Measurements from ENCODE around the gene ADCY10.

ADCY10 gene

GRCh38 chr1:167943541-167943940 is 29.6 kb upstream of the ADCY10 start (continued):
- TF ChIP-seq PATZ1 (CRISPR knock-in tag; IDR thresholded peaks at IDR 0.05; ENCODE audit: borderline replicate concordance): no peak
- TF ChIP-seq TOX (CRISPR knock-in tag; IDR thresholded peaks at IDR 0.05; ENCODE audit: borderline replicate concordance): no peak
- no peak for TF ChIP-seq ZNF8 (CRISPR knock-in tag; IDR thresholded peaks at IDR 0.05)

GRCh38 chr1:167940264-167940663 is 26.3 kb upstream of the ADCY10 start:
- TF ChIP-seq PPARA (CRISPR knock-in tag; IDR thresholded peaks at IDR 0.05; ENCODE audit: borderline replicate concordance) (no peak), BACH2 (CRISPR knock-in tag; IDR thresholded peaks at IDR 0.05; ENCODE audit: borderline replicate concordance) (no peak), PATZ1 (CRISPR knock-in tag; IDR thresholded peaks at IDR 0.05; ENCODE audit: borderline replicate concordance) (no peak), ZNF8 (CRISPR knock-in tag; IDR thresholded peaks at IDR 0.05) (no peak), ARNTL (CRISPR knock-in tag; IDR thresholded peaks at IDR 0.05; ENCODE audit: borderline replicate concordance, low read depth) (no peak), ZFP30 (CRISPR knock-in tag; IDR thresholded peaks at IDR 0.05) (no peak), ZNF70 (CRISPR knock-in tag; IDR thresholded peaks at IDR 0.05) (no peak), ZNF565 (CRISPR knock-in tag; conservative IDR thresholded peaks at IDR 0.05; ENCODE audit: low read depth) (no peak), TOX (CRISPR knock-in tag; IDR thresholded peaks at IDR 0.05; ENCODE audit: borderline replicate concordance) (no peak), POU6F1 (CRISPR knock-in tag; IDR thresholded peaks at IDR 0.05; ENCODE audit: borderline replicate concordance, low read depth) (no peak), ZC3H10 (CRISPR knock-in tag; IDR thresholded peaks at IDR 0.05) (no peak), CSDC2 (CRISPR knock-in tag; IDR thresholded peaks at IDR 0.05) (no peak), SNAI2 (CRISPR knock-in tag; IDR thresholded peaks at IDR 0.05) (no peak), GLIS3 (CRISPR knock-in tag; IDR thresholded peaks at IDR 0.05) (no peak), RARB (CRISPR knock-in tag; IDR thresholded peaks at IDR 0.05) (no peak), TCF4 (CRISPR knock-in tag; IDR thresholded peaks at IDR 0.05; ENCODE audit: borderline replicate concordance) (no peak), OSR1 (CRISPR knock-in tag; IDR thresholded peaks at IDR 0.05) (no peak)
- TF ChIP-seq, protein P1, sequence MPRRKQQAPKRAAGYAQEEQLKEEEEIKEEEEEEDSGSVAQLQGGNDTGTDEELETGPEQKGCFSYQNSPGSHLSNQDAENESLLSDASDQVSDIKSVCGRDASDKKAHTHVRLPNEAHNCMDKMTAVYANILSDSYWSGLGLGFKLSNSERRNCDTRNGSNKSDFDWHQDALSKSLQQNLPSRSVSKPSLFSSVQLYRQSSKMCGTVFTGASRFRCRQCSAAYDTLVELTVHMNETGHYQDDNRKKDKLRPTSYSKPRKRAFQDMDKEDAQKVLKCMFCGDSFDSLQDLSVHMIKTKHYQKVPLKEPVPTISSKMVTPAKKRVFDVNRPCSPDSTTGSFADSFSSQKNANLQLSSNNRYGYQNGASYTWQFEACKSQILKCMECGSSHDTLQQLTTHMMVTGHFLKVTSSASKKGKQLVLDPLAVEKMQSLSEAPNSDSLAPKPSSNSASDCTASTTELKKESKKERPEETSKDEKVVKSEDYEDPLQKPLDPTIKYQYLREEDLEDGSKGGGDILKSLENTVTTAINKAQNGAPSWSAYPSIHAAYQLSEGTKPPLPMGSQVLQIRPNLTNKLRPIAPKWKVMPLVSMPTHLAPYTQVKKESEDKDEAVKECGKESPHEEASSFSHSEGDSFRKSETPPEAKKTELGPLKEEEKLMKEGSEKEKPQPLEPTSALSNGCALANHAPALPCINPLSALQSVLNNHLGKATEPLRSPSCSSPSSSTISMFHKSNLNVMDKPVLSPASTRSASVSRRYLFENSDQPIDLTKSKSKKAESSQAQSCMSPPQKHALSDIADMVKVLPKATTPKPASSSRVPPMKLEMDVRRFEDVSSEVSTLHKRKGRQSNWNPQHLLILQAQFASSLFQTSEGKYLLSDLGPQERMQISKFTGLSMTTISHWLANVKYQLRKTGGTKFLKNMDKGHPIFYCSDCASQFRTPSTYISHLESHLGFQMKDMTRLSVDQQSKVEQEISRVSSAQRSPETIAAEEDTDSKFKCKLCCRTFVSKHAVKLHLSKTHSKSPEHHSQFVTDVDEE (CRISPR knock-in tag; IDR thresholded peaks at IDR 0.05): no peak
- TF ChIP-seq, protein P2, sequence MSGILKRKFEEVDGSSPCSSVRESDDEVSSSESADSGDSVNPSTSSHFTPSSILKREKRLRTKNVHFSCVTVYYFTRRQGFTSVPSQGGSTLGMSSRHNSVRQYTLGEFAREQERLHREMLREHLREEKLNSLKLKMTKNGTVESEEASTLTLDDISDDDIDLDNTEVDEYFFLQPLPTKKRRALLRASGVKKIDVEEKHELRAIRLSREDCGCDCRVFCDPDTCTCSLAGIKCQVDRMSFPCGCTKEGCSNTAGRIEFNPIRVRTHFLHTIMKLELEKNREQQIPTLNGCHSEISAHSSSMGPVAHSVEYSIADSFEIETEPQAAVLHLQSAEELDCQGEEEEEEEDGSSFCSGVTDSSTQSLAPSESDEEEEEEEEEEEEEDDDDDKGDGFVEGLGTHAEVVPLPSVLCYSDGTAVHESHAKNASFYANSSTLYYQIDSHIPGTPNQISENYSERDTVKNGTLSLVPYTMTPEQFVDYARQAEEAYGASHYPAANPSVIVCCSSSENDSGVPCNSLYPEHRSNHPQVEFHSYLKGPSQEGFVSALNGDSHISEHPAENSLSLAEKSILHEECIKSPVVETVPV (CRISPR knock-in tag; IDR thresholded peaks at IDR 0.05): no peak
- TF ChIP-seq, protein P3, sequence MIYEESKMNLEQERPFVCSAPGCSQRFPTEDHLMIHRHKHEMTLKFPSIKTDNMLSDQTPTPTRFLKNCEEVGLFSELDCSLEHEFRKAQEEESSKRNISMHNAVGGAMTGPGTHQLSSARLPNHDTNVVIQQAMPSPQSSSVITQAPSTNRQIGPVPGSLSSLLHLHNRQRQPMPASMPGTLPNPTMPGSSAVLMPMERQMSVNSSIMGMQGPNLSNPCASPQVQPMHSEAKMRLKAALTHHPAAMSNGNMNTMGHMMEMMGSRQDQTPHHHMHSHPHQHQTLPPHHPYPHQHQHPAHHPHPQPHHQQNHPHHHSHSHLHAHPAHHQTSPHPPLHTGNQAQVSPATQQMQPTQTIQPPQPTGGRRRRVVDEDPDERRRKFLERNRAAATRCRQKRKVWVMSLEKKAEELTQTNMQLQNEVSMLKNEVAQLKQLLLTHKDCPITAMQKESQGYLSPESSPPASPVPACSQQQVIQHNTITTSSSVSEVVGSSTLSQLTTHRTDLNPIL (CRISPR knock-in tag; IDR thresholded peaks at IDR 0.05; ENCODE audit: low read depth): no peak
- ATAC-seq: no peak

Measured in SK-N-SH treated with all-trans-retinoic acid at 6 μM for 48 hours (cell line).